GM12878 (cell line): ENCODE measurements around the gene SEPTIN10. TPM values are rescaled to one million over a fixed set of nuclear protein-coding genes. Genes with fewer than 3 reads are reported as not detected.

ENCODE experiments used
- ATAC-seq: fragments of 200-7000 bp; cut with Tn5 transposase; 3 replicates; pipeline ENCODE4 v1.9.1; 2020; ENCODE audit warnings: mild to moderate bottlenecking, moderate library complexity
- BruUV-seq: library from RNA; stranded (reverse); fragments of 400-500 nt; replicated peaks from 2 replicates; lab custom pipeline; 2021; lab: Mats Ljungman, UMichigan
- CTCF ChIA-PET: fragments of 300-600 bp; sonication (Branson Sonifier 250); formaldehyde crosslinking; extraction: SDS; loops from one replicate; lab custom pipeline; 2021; ENCODE audit warnings: inconsistent platforms; lab: Yijun Ruan, JAX
- POLR2A ChIA-PET: fragments of 350-600 bp; formaldehyde crosslinking; extraction: SDS; loops from one replicate; lab custom pipeline; 2021; ENCODE audit warnings: inconsistent platforms; lab: Charles Lee
- RAD21 ChIA-PET: fragments of 300-600 bp; sonication (Branson Sonifier 250); formaldehyde crosslinking; loops from one replicate; lab custom pipeline; 2023; ENCODE audit warnings: antibody characterized with exemption; ENCODE audit not compliant: unreplicated experiment; lab: Charles Lee
- SMC1A ChIA-PET: fragments of 300-600 bp; sonication (Branson Sonifier 250); formaldehyde crosslinking; loops from one replicate; lab custom pipeline; 2023; ENCODE audit not compliant: unreplicated experiment, uncharacterized antibody; lab: Charles Lee
- DNase-seq: peaks from one replicate; pipeline ENCODE4 v3.0.0-alpha.2; 2011; ENCODE audit warnings: low read depth, low spot score
- FAIRE-seq: peaks from 3 replicates; lab custom pipeline; 2011; peaks lifted over from hg19 to GRCh38; lab: Jason Lieb, UNC
- H2AFZ ChIP-seq: 2 replicates; pipeline ENCODE4 v1.6.0; 2011; ENCODE audit warnings: low read depth, low read length, control low read depth; ENCODE audit not compliant: control insufficient read depth
- H3K27ac ChIP-seq: 2 replicates; pipeline ENCODE4 v1.5.1; 2011; ENCODE audit warnings: control low read depth; ENCODE audit not compliant: control insufficient read depth, insufficient read depth
- H3K27me3 ChIP-seq, 2 experiments: replicated peaks in 1 of 2; 2 replicates each; pipeline versions ENCODE4 v1.6.0 to v1.6.1; 2011; ENCODE audit warnings: low read length in 1 of 2; ENCODE audit not compliant: control insufficient read depth in 2 of 2, insufficient read depth in 2 of 2
- H3K36me3 ChIP-seq, 2 experiments: 2 replicates each; pipeline ENCODE4 v1.5.1; 2011; ENCODE audit warnings: low read length in 1 of 2; ENCODE audit not compliant: control insufficient read depth in 2 of 2, insufficient read depth in 2 of 2
- H3K4me1 ChIP-seq: 2 replicates; pipeline ENCODE4 v1.6.1; 2011; ENCODE audit warnings: mild to moderate bottlenecking, low read length, moderate library complexity, mixed read lengths; ENCODE audit not compliant: control insufficient read depth, insufficient read depth
- H3K4me2 ChIP-seq: 2 replicates; pipeline ENCODE4 v1.6.0; 2011; ENCODE audit warnings: control low read depth; ENCODE audit not compliant: control insufficient read depth, insufficient read depth
- H3K4me3 ChIP-seq: fragments of 200-600 bp; sonication (generic); 2 replicates; pipeline ENCODE4 v1.5.1; 2016
- H3K79me2 ChIP-seq: 2 replicates; pipeline ENCODE4 v1.6.0; 2011; ENCODE audit warnings: low read length; ENCODE audit not compliant: control insufficient read depth, insufficient read depth
- H3K9ac ChIP-seq: 2 replicates; pipeline ENCODE4 v1.8.0; 2011; ENCODE audit warnings: low read length, control low read depth, mixed read lengths; ENCODE audit not compliant: control insufficient read depth, insufficient read depth
- H3K9me3 ChIP-seq: replicated peaks from 3 replicates; pipeline ENCODE4 v1.5.1; 2011; ENCODE audit warnings: mild to moderate bottlenecking, low read length; ENCODE audit not compliant: control insufficient read depth, insufficient read depth
- H4K20me1 ChIP-seq: 2 replicates; pipeline ENCODE4 v1.6.0; 2011; ENCODE audit not compliant: control insufficient read depth, insufficient read depth
- ASH2L ChIP-seq: fragments of 300-600, 200-600 bp; sonication (generic); IDR thresholded peaks from 2 replicates; pipeline ENCODE4 v1.6.1; 2017; ENCODE audit warnings: low read depth, mild to moderate bottlenecking, borderline replicate concordance
- BMI1 ChIP-seq: fragments of 450-650 bp; IDR thresholded peaks from 2 replicates; pipeline ENCODE4 v1.6.1; 2016; ENCODE audit warnings: mild to moderate bottlenecking, moderate library complexity, borderline replicate concordance
- BRCA1 ChIP-seq: IDR thresholded peaks from 2 replicates; pipeline ENCODE4 v1.6.1; 2011; ENCODE audit warnings: low read depth, low read length, improper control_type of control experiment
- CBX3 ChIP-seq: fragments of 200-600 bp; sonication (generic); IDR thresholded peaks from 2 replicates; pipeline ENCODE4 v1.6.1; 2016; ENCODE audit warnings: low read depth, borderline replicate concordance
- CEBPB ChIP-seq, 2 experiments: fragments of 150-350 bp in 1 of 2; IDR thresholded peaks; 2 replicates each; pipeline ENCODE4 v1.6.1; 2012 to 2014; ENCODE audit warnings: low read depth in 2 of 2, low read length in 2 of 2, borderline replicate concordance in 1 of 2, inconsistent platforms in 1 of 2
- CHD2 ChIP-seq: IDR thresholded peaks from 2 replicates; pipeline ENCODE4 v1.6.1; 2011; ENCODE audit warnings: low read depth, low read length, improper control_type of control experiment, borderline replicate concordance
- FOS ChIP-seq: IDR thresholded peaks from 3 replicates; pipeline ENCODE4 v1.6.1; 2011; ENCODE audit warnings: borderline replicate concordance; ENCODE audit not compliant: insufficient read length; ENCODE audit errors: extremely low read depth
- IKZF1 ChIP-seq: fragments of 450-650 bp; conservative IDR thresholded peaks from 2 replicates; pipeline ENCODE4 v1.6.1; 2017; ENCODE audit warnings: antibody characterized with exemption, mild to moderate bottlenecking
- PAX8 ChIP-seq: fragments of 450-650 bp; IDR thresholded peaks from 2 replicates; pipeline ENCODE4 v1.6.1; 2017; ENCODE audit warnings: mild to moderate bottlenecking, moderate library complexity
- TAF1 ChIP-seq: IDR thresholded peaks from 2 replicates; pipeline ENCODE4 v1.6.1; 2011; ENCODE audit warnings: mild to moderate bottlenecking, low read depth, low read length, borderline replicate concordance
- WRNIP1 ChIP-seq: IDR thresholded peaks from 2 replicates; pipeline ENCODE4 v1.6.1; 2011; ENCODE audit warnings: low read depth, low read length, improper control_type of control experiment, borderline replicate concordance
- ZBTB11 ChIP-seq: fragments of 450-650 bp; formaldehyde crosslinking; IDR thresholded peaks from 2 replicates; pipeline ENCODE4 v1.5.0; 2022; ENCODE audit warnings: mild to moderate bottlenecking, missing genetic modification characterization
- ZSCAN29 ChIP-seq: fragments of 450-650 bp; IDR thresholded peaks from 2 replicates; pipeline ENCODE4 v1.6.1; 2017; ENCODE audit warnings: mild to moderate bottlenecking, moderate library complexity
- WGBS: methylation state at CpG from one replicate; pipeline ENCODE4 v1.1.6; 2016; ENCODE audit warnings: low lambda C conversion rate; ENCODE audit not compliant: insufficient replicate concordance, insufficient coverage; ENCODE audit errors: missing lambda C conversion rate; 5-methylcytosine and 5-hydroxymethylcytosine counted together
- in situ Hi-C: fragments of 300-500 bp; cut with MboI; formaldehyde crosslinking; loops from 9 replicates; pipeline ENCODE4 v1.14.3; 2018; ENCODE audit warnings: mixed read lengths
- intact Hi-C: fragments of 100-400 bp; cut with micrococcal nuclease; formaldehyde crosslinking; loops from one replicate; pipeline ENCODE4 v1.14.2; 2022; ENCODE audit not compliant: unreplicated experiment
- polyA plus RNA-seq, 11 experiments: library from polyadenylated mRNA; depleted of rRNA in 4 of 11; unstranded in 6 of 11; stranded (reverse) in 5 of 11; fragments of >200 nt; fragmentation: Nextera tagmentation in 4 of 11; fragmentation: Illumina TruSeq in 1 of 11; extraction: Ambion mirVana in 4 of 11; extraction: Trizol in 1 of 11; gene quantifications; 1 replicate in 1 of 11; 2 replicates in 10 of 11; pipeline versions ENCODE4 v1.2.1 to v1.2.3, GENCODE V29; 2011 to 2016; ENCODE audit warnings: inconsistent platforms in 2 of 11, missing spikeins in 2 of 11, low read depth in 1 of 11
- total RNA-seq, 4 experiments: library from RNA; depleted of rRNA in 3 of 4; stranded (reverse); fragments of >200 nt in 3 of 4; fragmentation: Illumina TruSeq in 1 of 4; extraction: Trizol in 1 of 4; gene quantifications; 2 replicates each; pipeline versions ENCODE4 v1.2.1 to v1.2.3, GENCODE V29; 2013 to 2021

Gene SEPTIN10
- total and polyA plus RNA-seq, 10 of the 15 experiments (the other 5 are each of a cell fraction or from before 2014, with no cell fraction given): 20.2 to 132 (median 62.7) TPM

GRCh38 chr2:109526442-109526970 is 87.3 kb downstream of the SEPTIN10 start:
- no peak for DNase-seq
- TF ChIP-seq ASH2L (no peak), TAF1 (no peak), CBX3 (no peak), IKZF1 (no peak), WRNIP1 (no peak), ZSCAN29 (no peak), CEBPB (IDR thresholded peaks at IDR 0.05; ENCODE audit: borderline replicate concordance in 1 of 2, low read depth in 2 of 2, low read length in 2 of 2) (no peak), ZBTB11 (CRISPR knock-in tag) (no peak), BMI1 (no peak), BRCA1 (no peak), FOS (no peak), PAX8 (no peak), CHD2 (no peak)
- Histone ChIP-seq H4K20me1 (no peaks in the 10 kb centered on the region), H3K4me3 (no peak overlapping the region), H3K27ac (no peak overlapping the region), H2AFZ (no peak overlapping the region), H3K9ac (no peak overlapping the region), H3K4me1 (no peaks in the 10 kb centered on the region), H3K9me3 (no peaks in the 10 kb centered on the region), H3K4me2 (no peak overlapping the region), H3K27me3 (no peaks in the 10 kb centered on the region), H3K36me3 (no peaks in the 10 kb centered on the region), H3K79me2 (no peaks in the 10 kb centered on the region)
- intact Hi-C loops (no loop called here), in situ Hi-C loops (no loop called here)
- CTCF ChIA-PET: interaction anchor here (0.6 to 0.8 kb wide), 2 partner anchors 19 to 22 kb away, joined by 3 to 4 read pairs; no protein-coding TSS in a partner anchor
- ATAC-seq: no peak
- WGBS: 43% methylated on average over 11 of the region's 11 CpGs
- RAD21 ChIA-PET: no interaction called here
- SMC1A ChIA-PET: no interaction called here
- BruUV-seq: no TSS peak
- no peak for FAIRE-seq
- POLR2A ChIA-PET: interaction anchor here (1.0 kb wide), 1 partner anchor 16 kb away, joined by 3 read pairs; no protein-coding TSS in a partner anchor
